C4-2B (cell line): ENCODE results near the gene NPR2.

Source experiments
- H3K27ac ChIP-seq: fragments of 450-650 bp; 2 replicates; pipeline ENCODE4 v1.5.1; 2017
- CTCF ChIP-seq: fragments of 450-650 bp; conservative IDR thresholded peaks from 2 replicates; pipeline ENCODE4 v1.5.1; 2017; ENCODE audit warnings: mild to moderate bottlenecking
- ZFX ChIP-seq: fragments of 450-650 bp; IDR thresholded peaks from 2 replicates; pipeline ENCODE4 v1.6.1; 2017

Gene NPR2

GRCh38 chr9:35792024-35792813 lies 828 bp downstream of the NPR2 start:
- TF ChIP-seq CTCF (no peak), ZFX (no peak)
- H3K27ac ChIP-seq = no peak overlapping the region

- no peak overlapping the region for H3K27ac ChIP-seq
- TF ChIP-seq ZFX (no peak), CTCF (no peak)
Measured at GRCh38 chr9:35792826-35793225, 1.4 kb downstream of the NPR2 start.

- no peak for TF ChIP-seq CTCF
- TF ChIP-seq ZFX = no peak
- H3K27ac ChIP-seq = no peak overlapping the region
Measured at GRCh38 chr9:35793461-35793860, 2.1 kb downstream of the NPR2 start.

DNA sequence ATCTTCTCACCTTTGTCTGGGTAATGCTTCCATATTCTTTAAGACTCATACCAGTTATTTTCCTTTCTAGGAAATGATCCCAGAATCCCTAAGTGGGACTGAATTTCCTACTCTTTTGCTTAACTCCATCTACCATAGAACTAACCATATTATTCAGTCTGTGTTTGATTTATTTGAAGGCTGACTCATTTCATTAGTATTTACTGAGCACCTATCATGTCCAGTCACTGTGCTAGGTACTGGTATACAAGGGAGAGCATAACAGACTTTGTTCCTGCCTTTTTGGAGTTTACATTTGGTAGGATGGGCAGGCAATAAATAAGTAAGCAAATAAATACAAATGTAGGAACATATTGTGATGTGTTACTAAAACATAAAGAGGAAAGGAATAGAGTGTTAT lies 4.3 kb downstream of the NPR2 start:
- TF ChIP-seq ZFX = no peak
- TF ChIP-seq CTCF = no peak
- H3K27ac ChIP-seq = no peak overlapping the region

DNA sequence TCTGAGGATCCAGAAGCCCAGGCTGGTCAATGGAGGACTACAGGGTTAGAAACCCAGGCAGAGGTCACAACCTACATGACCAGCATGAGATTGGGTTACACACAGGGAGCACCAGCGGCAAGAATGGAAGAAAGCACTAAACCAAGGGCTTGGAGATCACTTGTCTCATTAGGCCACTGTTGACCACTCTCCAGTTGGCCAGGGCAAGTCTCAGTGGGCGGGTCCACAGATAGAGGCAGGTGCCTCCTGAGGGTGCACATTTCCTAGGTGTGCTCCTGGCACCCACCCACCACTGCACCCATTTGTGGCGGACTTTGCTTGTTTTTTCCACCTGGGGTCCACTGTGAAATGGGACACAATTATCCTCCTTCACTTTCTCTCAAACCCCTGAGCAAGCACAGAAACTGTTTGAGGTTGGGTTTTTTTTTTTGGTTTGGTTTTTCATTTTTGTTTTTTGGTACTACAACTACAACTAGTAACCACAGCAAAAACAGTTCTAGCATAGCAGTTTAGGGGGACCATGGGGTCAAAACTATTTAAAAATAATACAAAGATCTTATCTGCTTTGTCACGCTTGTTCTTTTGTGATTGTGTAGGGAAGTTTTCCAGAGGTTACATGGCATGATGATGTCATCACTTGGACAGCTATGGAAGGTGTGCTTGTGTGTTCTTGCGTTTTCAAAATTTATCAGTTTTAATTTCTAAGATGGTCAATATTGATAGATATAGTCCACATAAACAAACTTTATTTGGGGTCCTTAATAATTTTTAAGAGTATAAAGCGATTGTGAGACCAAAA lies 6.1 kb downstream of the NPR2 start:
- no peak overlapping the region for H3K27ac ChIP-seq

GRCh38 chr9:35798658-35799374 lies 7.4 kb downstream of the NPR2 start:
- TF ChIP-seq CTCF = no peak
- no peak for TF ChIP-seq ZFX
- H3K27ac ChIP-seq = no peak overlapping the region

More for the DNA sequence above, 6.1 kb downstream of the NPR2 start:
- TF ChIP-seq ZFX = no peak
- no peak for TF ChIP-seq CTCF

DNA sequence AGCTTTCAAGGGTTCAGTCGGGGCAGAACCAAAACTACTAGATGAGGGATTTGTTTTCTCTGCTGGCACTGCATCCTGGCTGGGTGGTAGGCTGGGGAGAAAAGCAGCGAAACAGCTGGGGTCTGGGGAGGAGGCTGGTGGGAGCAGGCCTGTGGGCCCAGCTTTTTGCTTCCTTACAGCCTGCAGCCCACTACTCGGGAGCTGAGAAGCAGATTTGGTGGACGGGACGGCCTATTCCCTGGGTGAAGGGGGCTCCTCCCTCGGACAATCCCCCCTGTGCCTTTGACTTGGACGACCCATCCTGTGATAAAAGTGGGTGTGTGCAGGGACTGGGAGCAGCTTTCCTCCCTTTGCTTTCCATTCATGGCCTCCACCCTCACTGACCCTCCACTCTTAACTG lies 9.1 kb downstream of the NPR2 start:
- no peak overlapping the region for H3K27ac ChIP-seq

More for the DNA sequence above, 9.1 kb downstream of the NPR2 start:
- TF ChIP-seq CTCF = no peak
- no peak for TF ChIP-seq ZFX
